HT1080 (cell line): ENCODE measurements around the gene PSMG3. TPM values are rescaled to one million over a fixed set of nuclear protein-coding genes. Genes with fewer than 3 reads are reported as not detected.
"Not testable (repeated sequence)": the region's sequence is repeated elsewhere in the genome, so short reads cannot be mapped to it uniquely, and the experiment has no call there.

Source experiments
- DNase-seq: peaks from one replicate; pipeline ENCODE4 v3.0.0-alpha.2; 2015; ENCODE audit warnings: low read depth
- total RNA-seq: library from RNA; depleted of rRNA; stranded (reverse); fragments of >200 nt; shearing (Covaris generic); gene quantifications from 2 replicates; pipeline ENCODE4 v1.2.3, GENCODE V29; 2014

The PSMG3 gene
- total RNA-seq, 1 experiment from 2014 or later = 72.1 TPM

- no peak for DNase-seq
These were observed 33.4 kb downstream of the PSMG3 start for GRCh38 chr7:1536455-1536742.

GRCh38 chr7:1535701-1536454 lies 34.0 kb downstream of the PSMG3 start:
- no peak for DNase-seq

GRCh38 chr7:1535100-1535458 lies 34.8 kb downstream of the PSMG3 start:
- DNase-seq = no peak

GRCh38 chr7:1534330-1535099 lies 35.3 kb downstream of the PSMG3 start:
- DNase-seq = no peak

GRCh38 chr7:1533547-1534329 lies 36.1 kb downstream of the PSMG3 start:
- DNase-seq = peak; percentile 97

GRCh38 chr7:1533255-1533546 lies 36.6 kb downstream of the PSMG3 start:
- DNase-seq = no peak

GRCh38 chr7:1532456-1533254 lies 37.2 kb downstream of the PSMG3 start:
- DNase-seq = peak; percentile 97

GRCh38 chr7:1531979-1532455 lies 37.8 kb downstream of the PSMG3 start:
- DNase-seq = no peak

GRCh38 chr7:1531263-1531978 lies 38.4 kb downstream of the PSMG3 start:
- DNase-seq = peak; percentile 39

- no peak for DNase-seq
These were observed 38.9 kb downstream of the PSMG3 start for GRCh38 chr7:1530946-1531262.

GRCh38 chr7:1529383-1530116 lies 40.3 kb downstream of the PSMG3 start:
- DNase-seq = no peak

- no peak for DNase-seq
These were observed 43.5 kb downstream of the PSMG3 start for GRCh38 chr7:1526271-1526754.

- DNase-seq = no peak
These were observed 44.4 kb downstream of the PSMG3 start for GRCh38 chr7:1525409-1525808.

- no peak for DNase-seq
These were observed 46.0 kb downstream of the PSMG3 start for GRCh38 chr7:1523844-1524243.

- DNase-seq = no peak
These were observed 46.6 kb downstream of the PSMG3 start for GRCh38 chr7:1523208-1523607.

- DNase-seq = no peak
These were observed 48.4 kb downstream of the PSMG3 start for GRCh38 chr7:1521456-1521855.

GRCh38 chr7:1520539-1521234 lies 49.1 kb downstream of the PSMG3 start:
- DNase-seq = peak; percentile 87

GRCh38 chr7:1519322-1519922 lies 50.4 kb downstream of the PSMG3 start:
- not testable (repeated sequence) for DNase-seq
